ENCODE measurements around the gene FSTL3.

FSTL3 gene

DNA sequence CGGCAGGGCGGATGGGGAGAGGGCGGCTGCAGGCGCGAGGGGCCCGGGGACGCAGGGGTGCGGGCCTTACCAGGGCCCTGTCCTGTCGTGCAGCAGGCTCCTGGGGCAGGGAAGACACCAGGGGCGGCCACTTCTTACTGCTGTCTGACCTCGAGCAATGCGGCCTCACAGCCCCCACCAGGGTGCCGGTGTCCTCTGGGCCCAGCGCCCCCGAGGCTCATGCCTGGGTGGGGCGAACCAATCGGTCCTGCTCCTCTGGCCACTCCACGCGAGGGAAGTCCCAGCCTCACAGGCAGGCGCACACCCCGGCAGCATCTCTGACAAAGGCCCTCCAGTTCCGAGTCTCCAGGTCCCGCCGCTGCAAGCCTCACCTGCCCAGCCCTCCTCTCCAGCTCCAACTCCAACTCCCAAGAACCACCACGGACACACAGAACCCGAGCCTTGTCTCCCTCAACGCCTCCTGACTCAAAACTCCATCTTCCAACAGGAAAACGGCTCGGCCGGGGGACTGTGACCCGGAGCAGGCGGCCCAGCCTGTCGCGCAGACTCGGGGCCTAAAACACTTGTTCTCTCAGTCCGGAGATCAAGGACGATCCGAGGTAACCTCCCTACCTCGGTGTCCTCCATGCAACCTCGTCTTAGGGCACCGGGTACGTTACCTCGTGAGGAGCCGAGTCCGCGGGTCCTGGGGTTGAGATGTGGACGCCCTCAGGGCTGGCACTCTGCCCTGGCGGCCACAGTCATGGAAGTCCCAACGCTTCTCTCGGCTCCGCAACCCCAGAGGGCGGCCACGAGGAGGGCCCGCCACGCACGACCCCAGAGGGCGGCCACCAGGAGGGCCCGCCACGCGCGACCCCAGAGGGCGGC, 30.0 kb upstream of the FSTL3 start:
- no peak for DNase-seq

DNA sequence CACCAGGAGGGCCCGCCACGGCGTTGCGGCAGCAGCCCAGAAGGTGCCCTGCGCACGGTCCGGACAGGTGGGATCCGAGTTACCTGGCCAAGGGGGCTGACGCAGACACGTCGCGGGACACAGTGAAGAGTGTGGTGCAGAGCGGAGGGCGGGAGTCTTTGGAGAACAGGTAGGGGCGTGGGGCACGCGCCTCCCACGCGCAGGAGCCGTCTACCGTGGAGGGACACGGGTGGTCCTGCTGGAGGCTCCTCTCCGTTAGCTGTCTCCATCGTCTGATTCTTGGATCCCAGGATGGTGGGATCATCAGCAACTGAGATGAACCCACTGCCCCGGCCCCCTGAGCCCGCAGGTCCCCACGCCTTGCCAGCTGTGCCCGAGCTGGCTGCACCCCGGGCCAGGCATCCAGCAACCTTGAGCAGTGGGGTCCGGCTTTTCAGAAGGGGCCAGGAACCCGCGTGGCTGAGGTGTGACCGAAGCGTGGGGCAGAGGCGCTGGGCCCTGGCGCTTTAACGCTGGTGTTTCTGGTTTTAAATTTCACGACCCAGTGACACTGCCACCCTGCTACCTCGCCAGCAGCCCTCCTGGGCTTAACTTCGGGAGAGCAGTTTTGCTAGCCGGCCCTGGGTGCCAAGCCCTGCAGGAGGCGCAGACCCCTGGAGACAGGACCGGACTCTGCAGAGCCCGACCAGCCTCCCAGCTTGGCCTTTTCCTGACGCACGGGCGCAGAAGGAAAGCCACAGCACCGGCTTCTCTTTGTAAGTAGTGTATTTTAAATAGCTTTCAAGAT, 29.2 kb upstream of the FSTL3 start:
- no peak for DNase-seq

DNA sequence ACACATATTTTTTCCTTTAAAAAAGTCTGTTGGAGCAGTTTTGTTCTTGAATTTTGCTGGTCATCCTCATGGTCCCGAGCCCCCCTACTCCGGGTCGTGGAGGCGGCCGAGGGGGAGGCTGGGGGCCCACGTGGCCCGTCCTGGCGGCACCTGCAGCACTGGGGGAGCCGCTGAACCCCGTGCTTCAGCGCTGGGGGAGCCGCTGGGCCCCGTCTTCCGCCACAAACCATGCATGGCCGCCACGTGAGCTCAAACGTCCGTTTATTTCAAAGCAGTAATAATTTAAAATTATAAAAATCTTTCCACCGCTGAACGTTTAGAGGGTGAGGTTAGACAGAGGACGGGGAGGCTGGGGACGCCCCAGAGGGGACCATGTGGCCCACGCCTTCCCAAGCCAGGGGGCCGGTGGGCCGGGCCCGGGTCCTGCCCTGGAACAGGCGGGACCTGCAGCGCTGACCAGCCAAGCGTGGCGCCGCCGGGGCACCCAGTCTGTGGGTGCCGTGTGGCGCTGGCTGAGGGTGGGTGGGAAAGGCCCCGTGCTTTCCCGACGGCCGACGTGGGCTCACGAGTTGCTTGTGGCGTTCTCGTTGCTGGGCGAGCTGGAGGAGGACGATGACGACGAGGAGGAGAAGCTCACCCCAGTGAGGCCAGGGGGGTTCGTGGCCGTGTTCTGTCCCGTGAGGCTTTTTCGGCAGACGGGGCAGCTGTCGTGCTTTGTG, 28.5 kb upstream of the FSTL3 start:
- no peak for DNase-seq

DNA sequence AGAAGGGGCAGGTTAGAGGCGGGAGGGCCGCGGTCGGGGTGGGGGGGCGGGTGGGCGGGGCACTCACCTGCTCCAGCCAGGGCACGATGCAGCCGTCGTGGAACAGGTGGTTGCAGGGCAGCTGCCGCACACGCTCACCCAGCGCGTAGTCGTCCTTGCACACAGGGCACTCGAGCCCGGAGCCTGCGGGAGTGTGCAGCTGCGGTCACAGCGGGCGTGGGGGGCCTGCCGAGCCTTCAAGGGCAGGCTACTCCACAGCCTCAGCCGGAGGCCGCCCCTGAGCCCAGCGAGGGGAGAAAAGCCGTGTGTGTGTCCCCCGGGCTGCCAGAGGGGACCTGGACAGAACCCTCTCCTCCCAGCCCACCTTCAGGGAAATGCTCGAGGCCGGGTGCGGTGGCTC, 27.9 kb upstream of the FSTL3 start:
- no peak for DNase-seq

DNA sequence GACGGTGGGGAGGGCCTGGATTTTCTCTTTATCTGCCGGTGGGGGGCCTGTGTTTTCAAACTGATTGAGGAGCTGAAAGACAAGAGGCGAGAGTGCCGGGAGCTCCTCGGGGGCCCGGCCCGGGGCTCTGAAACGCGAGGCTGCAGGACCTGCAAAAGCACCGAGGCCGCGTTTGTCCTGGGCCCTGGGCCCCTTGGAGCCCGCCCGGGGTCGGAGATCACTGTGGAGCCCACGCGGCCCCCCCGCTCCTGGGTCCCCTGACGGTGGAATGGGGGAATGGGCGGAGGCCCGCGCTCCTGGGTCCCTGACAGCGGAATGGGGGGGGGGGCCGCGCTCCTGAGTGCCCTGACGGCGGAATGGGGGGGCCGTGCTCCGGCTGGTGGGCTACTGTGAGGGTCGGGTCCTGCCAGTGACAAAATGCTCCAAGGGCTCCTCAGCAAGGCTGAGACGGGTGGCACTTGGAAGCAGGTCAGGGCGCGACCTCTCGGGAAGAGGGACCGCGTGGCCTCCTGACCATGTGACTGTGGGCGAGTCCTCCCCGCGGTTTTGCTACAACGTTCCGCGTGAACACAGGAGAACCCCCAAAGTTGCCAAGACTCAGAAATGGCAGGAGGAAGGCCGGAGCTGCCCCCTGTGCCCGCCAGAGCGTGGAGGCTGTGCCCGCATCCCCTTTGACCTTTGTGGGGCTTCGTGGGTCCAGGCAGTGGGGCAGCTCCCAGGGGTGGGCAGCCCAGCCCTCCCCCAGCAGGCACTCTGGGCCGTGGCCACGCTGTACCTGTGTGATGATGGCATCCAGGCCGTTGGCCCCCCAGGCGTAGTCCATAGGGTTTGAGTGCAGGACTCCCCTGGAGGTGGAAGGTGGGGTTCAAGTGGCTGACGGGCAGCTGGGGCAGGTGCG, 27.0 kb upstream of the FSTL3 start:
- DNase-seq, result no peak

DNA sequence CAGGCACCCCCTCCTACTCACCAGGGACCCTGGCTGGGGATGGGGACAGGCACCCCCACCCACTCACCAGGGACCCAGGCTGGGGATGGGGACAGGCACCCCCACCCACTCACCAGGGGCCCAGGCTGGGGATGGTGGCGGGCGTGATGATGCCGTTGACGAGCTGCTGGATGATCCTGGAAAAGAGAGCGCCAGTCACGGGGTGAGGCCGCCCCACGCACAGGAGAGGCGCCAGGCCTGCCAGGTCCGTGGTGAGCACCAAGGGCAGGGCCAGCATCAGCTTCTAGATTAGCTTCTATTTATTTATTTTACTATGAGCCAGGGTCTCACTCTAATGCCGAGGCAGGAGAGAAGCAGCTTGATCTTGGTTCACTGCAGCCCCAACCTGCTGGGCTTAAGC, 26.1 kb upstream of the FSTL3 start:
- DNase-seq, result no peak

DNA sequence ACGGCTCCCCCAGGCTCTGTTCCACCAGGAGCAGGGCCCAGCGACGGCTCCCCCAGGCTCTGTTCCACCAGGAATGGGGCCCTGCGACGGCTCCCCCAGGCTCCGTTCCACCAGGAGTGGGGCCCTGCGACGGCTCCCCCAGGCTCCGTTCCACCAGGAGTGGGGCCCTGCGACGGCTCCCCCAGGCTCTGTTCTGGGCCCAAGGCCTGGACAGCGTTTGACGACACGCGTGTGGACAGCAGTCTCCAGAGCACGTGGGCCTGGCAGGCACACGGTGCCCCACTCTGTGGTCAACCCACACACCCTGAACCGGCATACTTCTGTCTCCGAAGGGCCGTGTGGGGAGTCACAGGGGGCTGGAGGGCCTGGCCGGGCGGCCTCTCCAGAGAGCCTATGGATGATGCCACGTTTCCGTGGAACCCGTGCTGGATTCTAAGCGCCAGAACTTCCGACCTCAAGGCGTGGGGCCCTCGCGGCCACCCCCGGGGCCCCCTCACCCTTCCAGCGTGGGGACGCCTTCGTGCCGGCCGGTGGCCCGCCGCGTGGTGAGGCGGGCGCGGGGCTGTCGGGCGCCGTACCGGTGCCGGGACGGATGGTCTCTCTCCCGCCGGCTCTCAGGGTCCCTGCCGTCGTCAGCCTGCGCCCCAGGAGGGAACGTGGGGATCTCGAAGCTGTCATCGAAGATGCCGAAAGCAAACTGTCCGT, 24.9 kb upstream of the FSTL3 start:
- DNase-seq, result no peak

DNA sequence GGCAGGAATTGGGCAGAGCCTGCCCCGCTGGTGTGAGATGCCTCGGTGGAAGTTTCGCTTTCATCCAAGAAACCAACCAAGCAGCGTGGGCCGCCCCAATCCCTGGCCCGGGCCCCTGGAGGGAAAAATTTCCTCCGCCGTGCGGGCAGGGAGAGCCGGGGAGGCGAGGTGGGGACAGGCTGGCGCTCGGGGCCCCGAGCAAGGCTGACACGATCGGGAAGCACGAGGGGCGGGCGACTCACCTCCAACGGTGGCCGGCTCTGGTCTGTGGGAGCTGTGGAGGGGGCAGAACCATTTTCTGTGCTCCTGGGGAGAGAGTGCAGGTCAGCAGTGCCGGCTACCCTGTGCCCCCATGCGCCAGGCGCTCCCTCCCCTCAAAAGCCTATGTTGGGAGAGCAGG, 24.2 kb upstream of the FSTL3 start:
- no peak for DNase-seq

DNA sequence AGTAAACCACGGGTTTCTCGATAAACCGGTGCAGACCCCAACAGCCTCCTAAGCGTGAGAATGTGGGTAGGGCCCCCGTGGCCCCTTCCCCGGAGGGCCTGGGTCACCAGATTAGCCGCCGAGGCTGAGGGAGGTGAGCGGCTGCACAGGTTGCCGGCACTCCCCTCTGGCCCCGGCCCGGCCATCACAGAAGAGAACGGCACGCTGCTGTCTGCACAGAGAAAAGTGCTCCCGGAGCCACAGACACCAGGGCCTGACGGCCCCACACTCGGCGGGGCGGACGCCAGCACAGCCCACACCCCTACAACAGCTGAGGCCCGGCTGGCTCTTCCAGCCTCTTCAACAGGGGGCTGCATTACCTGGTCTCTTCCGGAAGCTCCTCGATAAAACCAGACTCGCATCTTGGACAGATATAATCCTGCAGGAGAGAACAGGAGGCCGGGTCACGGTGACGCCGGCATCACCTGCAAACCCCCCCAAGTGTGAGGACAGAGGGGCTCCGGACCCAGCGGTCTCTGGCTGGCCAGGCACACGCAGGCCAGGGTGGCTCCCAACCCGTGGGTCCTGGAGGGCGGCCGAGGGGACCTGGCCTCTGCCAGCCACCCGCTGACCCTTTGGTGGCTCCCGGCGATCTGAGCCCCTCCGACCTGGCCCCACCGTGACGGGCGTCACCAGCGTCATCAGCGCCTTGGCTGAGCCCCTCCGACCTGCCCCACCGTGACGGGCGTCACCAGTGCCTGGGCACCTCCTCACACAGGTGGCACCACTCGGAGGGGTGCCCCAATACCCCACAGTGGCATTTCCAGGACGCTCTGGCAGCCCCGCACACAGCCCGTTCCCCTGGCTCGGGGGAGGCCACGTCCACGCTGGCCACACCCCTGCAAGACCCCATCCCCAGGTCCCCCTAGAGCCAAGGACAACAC, 23.5 kb upstream of the FSTL3 start:
- no peak for DNase-seq

DNA sequence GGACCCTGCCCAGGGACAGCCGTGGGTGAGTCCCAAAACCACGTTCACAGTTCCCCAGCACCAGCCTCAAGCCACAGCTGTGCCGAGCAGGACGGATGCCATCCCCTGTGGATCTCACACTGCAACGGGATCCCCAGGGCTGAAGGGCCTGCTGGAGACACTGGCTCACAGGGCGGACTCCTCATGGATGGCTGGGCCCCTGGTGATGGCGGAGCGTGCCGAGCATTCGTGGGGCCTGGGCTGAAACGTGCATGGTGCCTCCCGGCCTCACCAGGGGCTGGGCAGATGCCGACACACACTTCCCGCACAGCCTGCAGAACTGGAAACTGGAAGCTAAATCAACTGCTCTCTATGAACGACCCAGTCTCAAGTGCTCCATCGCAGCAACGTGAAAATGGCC, 22.8 kb upstream of the FSTL3 start:
- DNase-seq, result no peak

DNA sequence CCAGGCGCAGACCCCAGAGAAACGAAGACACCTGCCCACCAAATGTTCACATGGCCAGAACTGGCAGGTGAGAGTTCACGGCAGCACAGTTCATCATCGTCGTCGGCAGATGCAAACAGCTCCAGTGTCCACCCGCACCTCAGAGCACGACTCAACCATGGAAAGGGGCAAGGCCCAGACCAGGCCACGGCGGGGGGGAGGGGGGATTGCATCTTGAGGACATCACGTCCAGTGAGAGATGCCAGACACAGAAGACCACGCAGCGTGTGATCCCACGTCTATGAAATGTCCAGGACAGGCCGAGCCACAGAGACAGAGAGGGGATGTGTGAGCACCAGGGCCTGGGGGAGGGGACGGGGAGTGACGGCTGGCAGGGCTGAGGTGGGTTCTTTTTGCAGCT, 20.5 kb upstream of the FSTL3 start:
- DNase-seq, result no peak

DNA sequence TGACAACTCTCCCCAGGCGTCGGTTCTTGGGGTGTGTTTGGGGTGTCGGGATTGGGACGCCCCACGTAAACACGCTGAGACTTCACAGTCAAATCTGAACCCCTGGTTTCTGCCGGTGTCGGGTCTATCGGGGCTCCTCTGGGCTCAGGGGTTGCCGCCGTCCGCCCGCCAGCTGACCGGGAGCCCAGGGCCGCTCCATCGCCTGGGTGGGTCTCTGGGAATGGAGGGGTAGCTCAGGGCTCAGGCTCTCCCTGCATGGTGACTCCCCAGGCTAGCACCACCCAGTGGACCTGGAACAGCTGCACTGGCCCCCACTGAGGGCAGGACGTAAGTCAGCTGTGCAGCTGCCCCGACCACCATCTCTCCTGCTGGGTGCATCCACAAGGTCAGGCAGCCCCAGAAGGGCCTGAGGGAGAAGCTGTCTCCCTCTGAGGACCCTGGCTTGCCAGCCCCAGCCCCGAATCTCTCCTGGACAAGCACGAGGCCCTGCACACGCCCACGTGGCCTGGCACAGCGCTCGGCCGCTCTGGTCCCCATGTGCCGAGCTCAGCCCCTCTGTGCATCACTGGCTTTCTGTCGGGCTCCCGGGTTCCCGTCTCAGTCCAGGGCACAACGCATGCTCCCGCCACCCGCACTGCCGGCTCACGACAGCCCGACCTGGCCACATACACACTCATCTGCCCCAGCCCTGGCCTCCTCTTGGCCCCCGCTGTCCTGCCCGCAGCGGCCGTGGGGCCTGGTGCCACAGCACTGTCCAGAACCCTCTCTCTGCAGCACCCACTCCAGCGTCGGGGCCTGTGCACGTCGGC, 19.2 kb upstream of the FSTL3 start:
- DNase-seq, result no peak

DNA sequence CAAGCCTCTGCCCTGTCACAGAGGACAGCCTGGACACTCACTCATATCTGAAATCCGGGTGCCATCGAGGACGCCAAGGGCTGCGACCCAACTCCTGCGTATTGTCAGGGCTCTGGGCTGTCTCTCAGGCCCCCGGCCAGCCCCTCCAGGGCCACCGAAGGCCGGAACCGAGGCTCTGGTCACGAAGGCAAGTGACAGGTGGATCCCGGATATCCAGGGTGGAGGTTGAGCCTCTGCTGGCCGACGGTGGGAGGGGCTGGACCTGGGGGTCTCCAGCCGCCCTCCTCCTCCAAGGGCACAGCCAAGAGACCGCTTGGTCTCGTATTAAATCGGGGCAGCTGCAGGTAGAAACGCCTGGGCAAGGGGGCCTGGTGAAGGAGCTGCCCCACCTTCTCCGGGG, 18.6 kb upstream of the FSTL3 start:
- DNase-seq, result no peak

DNA sequence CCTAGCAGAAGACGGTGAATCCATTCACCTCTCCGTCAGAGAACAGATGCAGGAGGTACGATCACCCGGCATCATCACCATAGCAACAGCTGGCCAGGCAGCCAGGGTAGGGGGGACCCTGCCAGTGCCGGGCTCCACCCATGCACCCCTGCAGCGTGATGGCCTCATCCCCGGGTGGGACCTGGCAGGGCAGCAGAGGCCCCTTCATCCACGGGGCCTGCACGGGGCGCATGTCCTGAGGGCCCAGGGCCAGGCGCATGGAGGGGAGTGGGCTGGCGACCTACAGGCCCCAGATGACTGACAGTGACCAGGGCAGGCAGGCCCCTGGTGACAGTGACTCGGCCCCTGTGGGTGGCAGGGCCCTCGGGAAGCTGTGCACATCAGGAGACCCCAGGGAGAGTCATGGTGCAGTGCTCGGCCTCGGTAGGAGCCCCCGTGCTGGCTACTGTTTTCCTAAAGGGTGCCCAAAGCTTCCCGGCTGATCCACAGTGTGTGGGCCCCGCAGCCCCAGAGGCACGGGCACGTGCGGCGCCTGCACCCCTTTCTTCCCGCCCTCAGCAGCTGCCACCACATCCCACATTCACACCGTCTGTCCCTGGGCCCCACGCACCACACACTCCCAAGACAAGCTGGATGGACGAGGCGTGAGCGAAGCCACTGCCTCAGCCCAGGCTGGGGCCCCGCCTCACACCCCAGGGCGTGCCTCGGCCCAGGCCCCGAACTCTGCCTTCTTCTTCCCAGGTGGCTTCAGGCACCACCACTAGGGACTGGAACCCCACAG, 17.9 kb upstream of the FSTL3 start:
- DNase-seq, result no peak

DNA sequence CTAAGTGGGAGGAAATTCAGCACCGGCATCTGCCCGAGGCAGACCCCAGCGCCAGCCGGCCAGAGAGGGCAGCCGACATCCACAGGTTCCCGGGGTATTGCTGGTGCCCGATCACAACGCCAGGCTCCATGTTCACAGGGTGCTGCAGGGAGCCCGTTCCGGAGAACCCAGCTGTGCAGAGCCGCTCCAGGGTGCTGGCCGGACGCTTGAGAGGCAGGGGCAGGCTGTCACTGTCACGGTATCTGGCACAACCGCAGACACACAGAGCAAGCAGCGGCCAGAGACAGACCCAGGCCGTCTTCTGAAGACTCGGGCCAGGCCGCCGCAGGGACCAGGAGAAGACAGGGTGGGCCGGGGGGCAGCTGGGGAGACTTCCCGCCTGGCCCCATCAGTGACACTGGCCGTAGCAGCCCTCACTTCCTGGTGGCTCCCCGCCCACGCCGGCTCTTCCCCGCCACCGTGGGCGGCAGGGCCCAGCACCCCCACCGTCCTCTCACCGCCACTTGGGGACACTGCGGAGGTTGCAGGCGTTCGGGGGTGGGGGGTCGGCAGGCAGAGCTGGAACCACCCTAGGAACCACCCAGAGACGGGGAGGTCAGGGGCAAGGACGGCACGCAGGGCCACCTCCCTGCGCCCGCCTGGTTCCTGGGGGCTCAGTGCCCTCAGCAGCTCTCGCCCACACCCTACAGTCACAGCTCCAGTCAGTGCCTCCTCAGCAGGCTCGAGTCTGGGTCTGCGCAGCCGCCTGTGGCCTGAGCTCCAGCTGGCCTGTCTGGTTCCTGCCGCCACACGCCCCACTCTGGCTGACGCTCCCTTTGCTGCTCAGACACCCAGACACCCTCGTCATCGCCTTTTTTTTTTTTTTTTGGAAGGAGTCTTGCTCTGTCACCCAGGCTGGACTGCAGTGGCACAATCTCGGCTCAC, 17.0 kb upstream of the FSTL3 start:
- DNase-seq, result peak; percentile 77

DNA sequence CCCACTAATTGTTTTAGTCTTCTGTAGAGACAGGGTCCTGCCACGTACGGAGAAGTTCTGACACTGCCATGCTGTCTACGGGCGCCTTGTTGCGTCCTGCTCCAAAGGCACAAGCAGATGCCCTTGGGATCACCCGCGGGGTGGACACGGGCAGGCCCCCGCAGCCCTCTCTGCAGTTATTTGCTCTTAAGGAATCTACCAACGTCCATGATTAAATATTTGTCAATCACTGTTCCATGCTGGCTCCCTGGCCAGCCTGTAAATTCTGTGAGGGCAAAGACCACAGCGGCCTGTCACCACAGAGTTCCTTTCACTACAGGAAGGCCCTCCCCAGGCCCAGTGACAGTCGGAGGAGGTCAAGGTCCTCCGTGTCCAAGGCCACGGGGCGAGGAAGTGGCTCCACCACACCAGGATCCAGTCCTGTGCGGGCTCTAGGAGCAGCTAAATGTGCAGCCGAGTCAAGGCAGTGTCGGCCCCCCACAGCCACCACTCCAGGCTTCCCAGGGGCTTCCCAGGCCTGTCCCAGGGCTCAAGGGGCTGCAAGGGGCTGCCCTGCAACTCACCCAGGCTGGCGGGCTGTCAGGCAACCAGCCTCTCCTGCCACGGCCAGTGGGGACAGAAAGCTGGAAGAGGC, 15.3 kb upstream of the FSTL3 start:
- DNase-seq, result no peak

DNA sequence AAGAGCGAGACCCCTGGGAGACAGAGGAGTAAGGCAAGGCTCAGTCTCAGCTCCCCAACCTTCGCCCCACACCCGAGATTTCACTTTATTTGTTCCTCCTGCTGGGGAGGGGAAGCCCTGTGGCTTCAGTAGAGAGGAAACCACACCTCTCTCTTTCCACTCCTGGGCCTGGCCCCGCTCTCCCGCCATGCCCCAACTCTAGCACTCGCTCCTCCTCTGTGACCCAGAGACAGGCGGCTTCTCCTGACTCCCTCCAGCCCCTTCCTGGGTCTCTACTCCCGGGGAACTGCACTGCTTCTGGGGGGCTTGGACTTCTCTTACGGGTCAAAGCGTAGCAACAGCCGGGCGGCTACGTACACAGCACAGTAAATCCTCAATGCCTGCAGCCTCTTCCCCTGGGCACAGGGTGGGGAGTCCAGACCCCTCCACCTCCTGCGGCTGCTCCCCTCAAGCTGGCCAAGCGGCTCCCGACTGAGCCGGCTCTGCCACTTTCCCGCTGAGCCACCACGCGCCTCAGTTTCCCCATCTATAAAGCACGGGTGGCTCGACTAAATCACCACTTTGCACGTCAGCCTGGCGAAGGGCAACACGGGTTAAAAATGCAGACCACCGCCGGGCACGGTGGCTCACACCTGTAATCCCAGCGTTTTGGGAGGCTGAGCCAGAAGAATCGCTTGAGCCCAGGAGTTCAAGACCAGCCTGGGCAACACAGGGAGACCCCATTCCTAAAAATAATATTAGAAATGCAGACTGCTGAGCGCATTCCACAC, 14.6 kb upstream of the FSTL3 start:
- DNase-seq, result peak; percentile 72
